Fibroblast of lung (primary cell): Measurements from ENCODE around the gene FBH1. TPM values are rescaled to one million over a fixed set of nuclear protein-coding genes. Genes with fewer than 3 reads are reported as not detected.

Experiments
- DNase-seq, 2 donors: peaks; one replicate each; pipeline versions ENCODE4 v3.0.0 to v3.0.0-alpha.2; 2010; ENCODE audit warnings: low read depth in 2 of 2
- H2AFZ ChIP-seq: 2 replicates; pipeline ENCODE4 v1.5.1; 2012; ENCODE audit warnings: low read length, control low read depth, inconsistent platforms
- H3K27ac ChIP-seq: 2 replicates; pipeline ENCODE4 v1.5.1; 2011; ENCODE audit warnings: low read length, control low read depth; ENCODE audit not compliant: insufficient read depth
- H3K27me3 ChIP-seq: 2 replicates; pipeline ENCODE4 v1.5.1; 2011; ENCODE audit warnings: mild to moderate bottlenecking, low read length; ENCODE audit not compliant: control insufficient read depth, insufficient read depth
- H3K36me3 ChIP-seq: 2 replicates; pipeline ENCODE4 v1.5.1; 2011; ENCODE audit warnings: low read length; ENCODE audit not compliant: control insufficient read depth, insufficient read depth
- H3K4me1 ChIP-seq: 2 replicates; pipeline ENCODE4 v1.5.1; 2011; ENCODE audit warnings: low read length; ENCODE audit not compliant: control insufficient read depth, insufficient read depth; ENCODE audit errors: extremely low read depth
- H3K4me2 ChIP-seq: 2 replicates; pipeline ENCODE4 v1.5.1; 2011; ENCODE audit warnings: low read length, control low read depth; ENCODE audit not compliant: insufficient read depth; ENCODE audit errors: extremely low read depth
- H3K4me3 ChIP-seq, 4 experiments: fragments of 200-600 bp in 1 of 4; sonication (generic) in 1 of 4; replicated peaks in 1 of 4; 2 replicates each; pipeline ENCODE4 v1.5.1; 2011 to 2016; ENCODE audit warnings: low read length in 4 of 4, low read depth in 3 of 4, mild to moderate bottlenecking in 3 of 4, control low read depth in 2 of 4, inconsistent platforms in 1 of 4, mixed read lengths in 1 of 4; ENCODE audit not compliant: insufficient read depth in 1 of 4; ENCODE audit errors: control extremely low read depth in 1 of 4
- H3K79me2 ChIP-seq: 2 replicates; pipeline ENCODE4 v1.5.1; 2012; ENCODE audit warnings: mild to moderate bottlenecking, low read length, inconsistent platforms; ENCODE audit not compliant: control insufficient read depth, insufficient read depth
- H3K9ac ChIP-seq: 2 replicates; pipeline ENCODE4 v1.5.1; 2011; ENCODE audit warnings: mild to moderate bottlenecking, low read length, control low read depth; ENCODE audit not compliant: insufficient read depth
- H3K9me3 ChIP-seq: 2 replicates; pipeline ENCODE4 v1.5.1; 2012; ENCODE audit warnings: low read depth, low read length; ENCODE audit not compliant: control insufficient read depth, insufficient read depth
- H4K20me1 ChIP-seq: 2 replicates; pipeline ENCODE4 v1.5.1; 2011; ENCODE audit warnings: low read length; ENCODE audit not compliant: control insufficient read depth, insufficient read depth; ENCODE audit errors: extremely low read depth
- CTCF ChIP-seq, 2 donors: IDR thresholded peaks in 1 of 2; conservative IDR thresholded peaks in 1 of 2; 1 replicate in 1 of 2; 2 replicates in 1 of 2; pipeline ENCODE4 v1.5.1; 2011 to 2012; ENCODE audit warnings: low read length in 2 of 2, control low read depth in 1 of 2, inconsistent platforms in 1 of 2, low read depth in 1 of 2, mild to moderate bottlenecking in 1 of 2
- EZH2 ChIP-seq: IDR thresholded peaks from 2 replicates; pipeline ENCODE4 v1.5.1; 2012; ENCODE audit warnings: low read length, control low read depth, mild to moderate bottlenecking; ENCODE audit errors: missing control alignments
- polyA plus RNA-seq, 2 donors: library from polyadenylated mRNA; depleted of rRNA in 1 of 2; stranded (reverse) in 1 of 2; unstranded in 1 of 2; fragments of >200 nt; gene quantifications; 2 replicates each; pipeline ENCODE4 v1.2.1, GENCODE V29; 2011 to 2012; ENCODE audit warnings: missing spikeins in 1 of 2
- total RNA-seq: library from RNA; depleted of rRNA; stranded (reverse); fragments of >200 nt; gene quantifications from 2 replicates; pipeline ENCODE4 v1.2.1, GENCODE V29; 2014

FBH1 gene
- total and polyA plus RNA-seq, 2 donors (not counting 1 experiment from before 2014, with no cell fraction given), result 53.6 to 97.8 TPM

- no peak overlapping the region for H3K9ac ChIP-seq
- no peaks in the 10 kb centered on the region for H3K79me2 ChIP-seq
- H3K27me3 ChIP-seq, result no peaks in the 10 kb centered on the region
- H3K4me1 ChIP-seq, result no peaks in the 10 kb centered on the region
- no peak for DNase-seq
- no peaks in the 10 kb centered on the region for H3K36me3 ChIP-seq
- H3K4me2 ChIP-seq, result no peak overlapping the region
- TF ChIP-seq CTCF (conservative IDR thresholded peaks at IDR 0.05 in 1 of 2, IDR thresholded peaks at IDR 0.05 in 1 of 2; ENCODE audit: low read depth in 1 of 2, low read length in 2 of 2), result no peak
- TF ChIP-seq EZH2, result no peak
- H2AFZ ChIP-seq, result no peak overlapping the region
- no peak overlapping the region for H3K27ac ChIP-seq
- H3K4me3 ChIP-seq, result no peak overlapping the region
- H4K20me1 ChIP-seq, result no peaks in the 10 kb centered on the region
- H3K9me3 ChIP-seq, result no peaks in the 10 kb centered on the region
Measured at GRCh38 chr10:5963071-5963470, 73.0 kb downstream of the FBH1 start.

GRCh38 chr10:5963591-5963990 lies 73.5 kb downstream of the FBH1 start:
- Histone ChIP-seq H3K4me3 (no peak overlapping the region), H3K9ac (no peak overlapping the region), H4K20me1 (no peaks in the 10 kb centered on the region), H2AFZ (no peak overlapping the region), H3K79me2 (no peaks in the 10 kb centered on the region), H3K27me3 (no peaks in the 10 kb centered on the region), H3K27ac (no peak overlapping the region), H3K9me3 (no peaks in the 10 kb centered on the region), H3K4me2 (no peak overlapping the region), H3K36me3 (no peaks in the 10 kb centered on the region), H3K4me1 (no peaks in the 10 kb centered on the region)
- no peak for TF ChIP-seq CTCF (conservative IDR thresholded peaks at IDR 0.05 in 1 of 2, IDR thresholded peaks at IDR 0.05 in 1 of 2; ENCODE audit: low read depth in 1 of 2, low read length in 2 of 2)
- no peak for TF ChIP-seq EZH2
- DNase-seq, result no peak

GRCh38 chr10:5964736-5965135 lies 74.7 kb downstream of the FBH1 start:
- Histone ChIP-seq H3K9ac (no peak overlapping the region), H3K4me3 (no peak overlapping the region), H3K27ac (no peak overlapping the region), H2AFZ (no peak overlapping the region), H3K36me3 (no peaks in the 10 kb centered on the region), H3K4me1 (no peaks in the 10 kb centered on the region), H3K9me3 (no peaks in the 10 kb centered on the region), H3K27me3 (no peaks in the 10 kb centered on the region), H4K20me1 (no peaks in the 10 kb centered on the region), H3K4me2 (no peak overlapping the region), H3K79me2 (no peaks in the 10 kb centered on the region)
- TF ChIP-seq EZH2 (no peak), CTCF (conservative IDR thresholded peaks at IDR 0.05 in 1 of 2, IDR thresholded peaks at IDR 0.05 in 1 of 2; ENCODE audit: low read depth in 1 of 2, low read length in 2 of 2) (no peak)
- no peak for DNase-seq
